Duodenal mucosa (tissue), 2 donors: Measurements from ENCODE around the gene SLC25A52.
"Not testable (repeated sequence)": the region's sequence is repeated elsewhere in the genome, so short reads cannot be mapped to it uniquely, and the experiment has no call there.

Experiments used
- H3K27ac ChIP-seq: one replicate; pipeline ENCODE4 v1.7.0; 2013; ENCODE audit warnings: low read depth, low read length
- H3K27me3 ChIP-seq, 2 donors: one replicate each; pipeline ENCODE4 v1.7.0; 2013; ENCODE audit warnings: low read length in 2 of 2, control low read depth in 1 of 2; ENCODE audit not compliant: insufficient read depth in 2 of 2, control insufficient read depth in 1 of 2
- H3K36me3 ChIP-seq, 2 donors: one replicate each; pipeline ENCODE4 v1.7.0; 2013; ENCODE audit warnings: low read length in 2 of 2, control low read depth in 1 of 2; ENCODE audit not compliant: insufficient read depth in 2 of 2, control insufficient read depth in 1 of 2
- H3K4me1 ChIP-seq, 2 donors: one replicate each; pipeline ENCODE4 v1.7.0; 2013; ENCODE audit warnings: low read length in 2 of 2, control low read depth in 1 of 2; ENCODE audit not compliant: insufficient read depth in 2 of 2, control insufficient read depth in 1 of 2
- H3K4me3 ChIP-seq, 2 donors: one replicate each; pipeline ENCODE4 v1.7.0; 2013; ENCODE audit warnings: low read length in 2 of 2, low read depth in 1 of 2
- H3K9ac ChIP-seq, 2 donors: one replicate each; pipeline ENCODE4 v1.7.0; 2013; ENCODE audit warnings: low read length in 2 of 2, low read depth in 1 of 2
- H3K9me3 ChIP-seq, 2 donors: one replicate each; pipeline ENCODE4 v1.7.0; 2013; ENCODE audit warnings: low read length in 2 of 2, control low read depth in 1 of 2; ENCODE audit not compliant: control insufficient read depth in 1 of 2

Gene SLC25A52

GRCh38 chr18:31760695-31761094, at the start of gene SLC25A52:
Gene SLC25A52 (minus strand): TSS chr18:31760880. CDS start chr18:31760661, 219 bp downstream.
- H3K36me3 ChIP-seq: no peaks in the 10 kb centered on the region
- H3K4me1 ChIP-seq: no peaks in the 10 kb centered on the region

GRCh38 chr18:31809049-31809448, 48.4 kb upstream of the SLC25A52 start:
- not testable (repeated sequence) for H3K9me3 ChIP-seq, H3K4me3 ChIP-seq, H3K27me3 ChIP-seq, H3K27ac ChIP-seq, H3K4me1 ChIP-seq, H3K36me3 ChIP-seq, H3K9ac ChIP-seq

More at GRCh38 chr18:31760695-31761094, at the start of gene SLC25A52:
- H3K9ac ChIP-seq: no peak within 1 kb of the TSS
- no peaks in the 10 kb centered on the region for H3K9me3 ChIP-seq
- no peak within 1 kb of the TSS for H3K27ac ChIP-seq
- H3K4me3 ChIP-seq: no peak within 1 kb of the TSS
- H3K27me3 ChIP-seq: no peaks in the 10 kb centered on the region

- no peaks in the 10 kb centered on the region for H3K27me3 ChIP-seq
- no peak overlapping the region for H3K4me3 ChIP-seq
- no peaks in the 10 kb centered on the region for H3K9me3 ChIP-seq
- no peaks in the 10 kb centered on the region for H3K36me3 ChIP-seq
- H3K27ac ChIP-seq: no peak overlapping the region
- no peaks in the 10 kb centered on the region for H3K4me1 ChIP-seq
- H3K9ac ChIP-seq: no peak overlapping the region
These were observed 40.4 kb upstream of the SLC25A52 start for GRCh38 chr18:31801078-31801477.

- not testable (repeated sequence) for H3K27me3 ChIP-seq
These were observed 38.6 kb upstream of the SLC25A52 start for GRCh38 chr18:31799257-31799656.

GRCh38 chr18:31798399-31798798, 37.7 kb upstream of the SLC25A52 start:
- Histone ChIP-seq H3K4me1 (no peaks in the 10 kb centered on the region), H3K4me3 (no peak overlapping the region), H3K27ac (no peak overlapping the region), H3K9ac (no peak overlapping the region), H3K36me3 (no peaks in the 10 kb centered on the region), H3K9me3 (no peaks in the 10 kb centered on the region), H3K27me3 (no peaks in the 10 kb centered on the region)

More at GRCh38 chr18:31799257-31799656, 38.6 kb upstream of the SLC25A52 start:
- H3K9ac ChIP-seq, H3K9me3 ChIP-seq, H3K4me1 ChIP-seq, H3K36me3 ChIP-seq, H3K4me3 ChIP-seq, H3K27ac ChIP-seq: not testable (repeated sequence)

GRCh38 chr18:31795747-31796146, 35.1 kb upstream of the SLC25A52 start:
- Histone ChIP-seq H3K27me3 (no peaks in the 10 kb centered on the region), H3K4me3 (no peak overlapping the region), H3K27ac (no peak overlapping the region), H3K9me3 (no peaks in the 10 kb centered on the region), H3K9ac (no peak overlapping the region), H3K36me3 (no peaks in the 10 kb centered on the region), H3K4me1 (no peaks in the 10 kb centered on the region)

GRCh38 chr18:31793531-31793930, 32.9 kb upstream of the SLC25A52 start:
- Histone ChIP-seq H3K27me3 (no peaks in the 10 kb centered on the region), H3K27ac (no peak overlapping the region)

GRCh38 chr18:31792580-31792911, 31.9 kb upstream of the SLC25A52 start:
- Histone ChIP-seq H3K4me1 (no peaks in the 10 kb centered on the region), H3K27ac (no peak overlapping the region), H3K9me3 (no peaks in the 10 kb centered on the region), H3K27me3 (no peaks in the 10 kb centered on the region), H3K36me3 (no peaks in the 10 kb centered on the region), H3K4me3 (no peak overlapping the region), H3K9ac (no peak overlapping the region)

More at GRCh38 chr18:31793531-31793930, 32.9 kb upstream of the SLC25A52 start:
- Histone ChIP-seq H3K4me3 (no peak overlapping the region), H3K4me1 (no peaks in the 10 kb centered on the region), H3K9ac (no peak overlapping the region), H3K36me3 (no peaks in the 10 kb centered on the region), H3K9me3 (no peaks in the 10 kb centered on the region)

- H3K27me3 ChIP-seq: no peaks in the 10 kb centered on the region
- no peaks in the 10 kb centered on the region for H3K36me3 ChIP-seq
These were observed 31.3 kb upstream of the SLC25A52 start for GRCh38 chr18:31791817-31792579.

GRCh38 chr18:31789409-31789808, 28.7 kb upstream of the SLC25A52 start:
- Histone ChIP-seq H3K4me1 (no peaks in the 10 kb centered on the region), H3K9me3 (no peaks in the 10 kb centered on the region), H3K4me3 (no peak overlapping the region), H3K27ac (no peak overlapping the region), H3K27me3 (no peaks in the 10 kb centered on the region), H3K9ac (no peak overlapping the region), H3K36me3 (no peaks in the 10 kb centered on the region)

More at GRCh38 chr18:31791817-31792579, 31.3 kb upstream of the SLC25A52 start:
- H3K9ac ChIP-seq: no peak overlapping the region
- H3K4me3 ChIP-seq: no peak overlapping the region
- no peaks in the 10 kb centered on the region for H3K9me3 ChIP-seq
- no peak overlapping the region for H3K27ac ChIP-seq
- H3K4me1 ChIP-seq: no peaks in the 10 kb centered on the region
